Natural killer cell (primary cell): ENCODE results near the gene FBXL3. TPM values are rescaled to one million over a fixed set of nuclear protein-coding genes. Genes with fewer than 3 reads are reported as not detected.

Source experiments
- ATAC-seq, 3 donors: fragments of 150-1000 bp in 2 of 3; fragments of 200-7000 bp in 1 of 3; cut with Tn5 transposase; 1 replicate in 1 of 3; 2 replicates in 2 of 3; pipeline ENCODE4 v1.10.0; 2021; ENCODE audit warnings: mild to moderate bottlenecking in 2 of 3, moderate library complexity in 2 of 3
- DNase-seq, 2 donors: peaks; one replicate each; pipeline versions ENCODE4 v3.0.0 to v3.0.0-alpha.2; 2013 to 2021; ENCODE audit warnings: mixed read lengths in 1 of 2
- H3K27ac ChIP-seq: one replicate; pipeline ENCODE4 v1.5.1; 2013; ENCODE audit warnings: mild to moderate bottlenecking, low read length
- H3K27me3 ChIP-seq: one replicate; pipeline ENCODE4 v1.6.1; 2013; ENCODE audit warnings: low read length; ENCODE audit not compliant: control insufficient read depth, insufficient read depth
- H3K36me3 ChIP-seq: one replicate; pipeline ENCODE4 v1.6.1; 2013; ENCODE audit warnings: low read length; ENCODE audit not compliant: control insufficient read depth, insufficient read depth
- H3K4me1 ChIP-seq: one replicate; pipeline ENCODE4 v1.6.1; 2013; ENCODE audit warnings: low read length; ENCODE audit not compliant: control insufficient read depth, insufficient read depth
- H3K4me3 ChIP-seq: one replicate; pipeline ENCODE4 v1.5.1; 2013; ENCODE audit warnings: low read length
- H3K9me3 ChIP-seq: one replicate; pipeline ENCODE4 v1.6.1; 2013; ENCODE audit warnings: low read length; ENCODE audit not compliant: control insufficient read depth, insufficient read depth
- H3K27ac Mint-ChIP-seq, 2 donors: one replicate each; pipeline ENCODE4 v1.8.0; 2022; ENCODE audit warnings: mild to moderate bottlenecking in 2 of 2, mixed read lengths in 2 of 2, moderate library complexity in 1 of 2
- H3K27me3 Mint-ChIP-seq, 2 donors: one replicate each; pipeline ENCODE4 v1.8.0; 2022; ENCODE audit warnings: low read depth in 2 of 2, mixed read lengths in 2 of 2
- H3K36me3 Mint-ChIP-seq: one replicate; pipeline ENCODE4 v1.8.0; 2022; ENCODE audit warnings: mixed read lengths
- H3K4me1 Mint-ChIP-seq, 2 donors: one replicate each; pipeline ENCODE4 v1.8.0; 2022; ENCODE audit warnings: mixed read lengths in 2 of 2
- H3K4me3 Mint-ChIP-seq: one replicate; pipeline ENCODE4 v1.8.0; 2022; ENCODE audit warnings: mild to moderate bottlenecking, moderate library complexity, mixed read lengths
- H3K9me3 Mint-ChIP-seq, 2 donors: one replicate each; pipeline ENCODE4 v1.8.0; 2022; ENCODE audit warnings: mixed read lengths in 2 of 2
- WGBS: methylation state at CpG from one replicate; pipeline ENCODE4 v1.1.7; 2013; ENCODE audit warnings: missing lambda C conversion rate; ENCODE audit not compliant: insufficient coverage; 5-methylcytosine and 5-hydroxymethylcytosine counted together
- intact Hi-C: fragments of 100-400 bp; cut with micrococcal nuclease; formaldehyde crosslinking; loops from one replicate; pipeline ENCODE4 v1.14.2; 2022
- total RNA-seq, 4 donors: library from RNA; stranded (reverse); fragments of 120-200 nt in 1 of 4; gene quantifications; one replicate each; pipeline versions ENCODE4 v1.2.3 to v1.2.4, GENCODE V29; 2013 to 2022
- TF ChIP-seq, protein P1 (sequence below): fragments of 200-600 bp; IDR thresholded peaks from one replicate; pipeline ENCODE4 v1.8.0; 2022; ENCODE audit warnings: antibody characterized with exemption

FBXL3 gene
- total RNA-seq, 3 donors from 2014 or later (not counting 1 experiment from before 2014, with no cell fraction given) = 57.1 to 61.9 (median 58.0) TPM

GRCh38 chr13:77062097-77062496 is 35.1 kb upstream of the FBXL3 start:
- Mint-ChIP-seq H3K4me1 (peaks cover 0 to 5% of the 10 kb centered on the region in 2 donors), H3K36me3 (peaks cover 24% of the 10 kb centered on the region)
- H3K36me3 ChIP-seq = peaks cover 82% of the 10 kb centered on the region

DNA sequence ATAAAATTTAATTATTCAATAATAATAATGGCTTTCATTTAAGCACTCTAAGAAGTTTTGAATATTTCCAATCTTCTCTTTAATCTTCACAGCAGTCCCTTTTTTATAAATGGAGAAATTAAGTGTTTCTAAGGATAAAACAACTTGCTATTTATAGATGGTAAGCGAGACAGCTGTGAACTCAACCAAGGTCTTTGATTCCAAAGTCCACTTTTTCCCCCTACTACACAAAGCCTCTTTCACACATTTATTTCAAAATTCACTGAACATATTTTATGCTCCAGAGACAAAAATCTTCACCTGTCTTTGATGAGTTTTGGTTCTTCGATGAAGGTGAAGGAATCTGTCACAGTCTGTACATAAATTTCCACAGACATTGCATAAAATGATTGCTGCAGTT is 34.4 kb upstream of the FBXL3 start:
- WGBS = 96% methylated on average over 2 of the region's 2 CpGs
- no peak overlapping the region for H3K27ac Mint-ChIP-seq
- Histone ChIP-seq H3K4me1 (no peaks in the 10 kb centered on the region), H3K9me3 (no peaks in the 10 kb centered on the region), H3K27ac (no peak overlapping the region), H3K4me3 (no peak overlapping the region), H3K27me3 (no peaks in the 10 kb centered on the region), H3K36me3 (peaks cover 83% of the 10 kb centered on the region)
- peaks cover 30% of the 10 kb centered on the region for H3K36me3 Mint-ChIP-seq
- TF ChIP-seq, protein P1, sequence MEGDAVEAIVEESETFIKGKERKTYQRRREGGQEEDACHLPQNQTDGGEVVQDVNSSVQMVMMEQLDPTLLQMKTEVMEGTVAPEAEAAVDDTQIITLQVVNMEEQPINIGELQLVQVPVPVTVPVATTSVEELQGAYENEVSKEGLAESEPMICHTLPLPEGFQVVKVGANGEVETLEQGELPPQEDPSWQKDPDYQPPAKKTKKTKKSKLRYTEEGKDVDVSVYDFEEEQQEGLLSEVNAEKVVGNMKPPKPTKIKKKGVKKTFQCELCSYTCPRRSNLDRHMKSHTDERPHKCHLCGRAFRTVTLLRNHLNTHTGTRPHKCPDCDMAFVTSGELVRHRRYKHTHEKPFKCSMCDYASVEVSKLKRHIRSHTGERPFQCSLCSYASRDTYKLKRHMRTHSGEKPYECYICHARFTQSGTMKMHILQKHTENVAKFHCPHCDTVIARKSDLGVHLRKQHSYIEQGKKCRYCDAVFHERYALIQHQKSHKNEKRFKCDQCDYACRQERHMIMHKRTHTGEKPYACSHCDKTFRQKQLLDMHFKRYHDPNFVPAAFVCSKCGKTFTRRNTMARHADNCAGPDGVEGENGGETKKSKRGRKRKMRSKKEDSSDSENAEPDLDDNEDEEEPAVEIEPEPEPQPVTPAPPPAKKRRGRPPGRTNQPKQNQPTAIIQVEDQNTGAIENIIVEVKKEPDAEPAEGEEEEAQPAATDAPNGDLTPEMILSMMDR = no peak
- H3K27me3 Mint-ChIP-seq = no peaks in the 10 kb centered on the region
- DNase-seq (no peak), ATAC-seq (no peak)
- peaks cover 0 to 5% of the 10 kb centered on the region in 2 donors for H3K4me1 Mint-ChIP-seq
- intact Hi-C loops = no loop called here
- H3K4me3 Mint-ChIP-seq = no peak overlapping the region
- no peaks in the 10 kb centered on the region for H3K9me3 Mint-ChIP-seq

More at GRCh38 chr13:77062097-77062496, 35.1 kb upstream of the FBXL3 start:
- no peak overlapping the region for H3K4me3 Mint-ChIP-seq
- no peaks in the 10 kb centered on the region for H3K4me1 ChIP-seq
- H3K27ac ChIP-seq = no peak overlapping the region
- no peak overlapping the region for H3K4me3 ChIP-seq
- TF ChIP-seq, protein P1 = no peak
- DNase-seq (no peak), ATAC-seq (no peak)
- intact Hi-C loops = no loop called here
- H3K27ac Mint-ChIP-seq = no peak overlapping the region
- no peaks in the 10 kb centered on the region for H3K9me3 Mint-ChIP-seq
- no peaks in the 10 kb centered on the region for H3K27me3 Mint-ChIP-seq
- no CpG with 5 or more reads among the region's 1 CpG for WGBS
- no peaks in the 10 kb centered on the region for H3K27me3 ChIP-seq
- no peaks in the 10 kb centered on the region for H3K9me3 ChIP-seq

GRCh38 chr13:77056886-77057285 is 29.9 kb upstream of the FBXL3 start:
- intact Hi-C loops = no loop called here
- Histone ChIP-seq H3K27me3 (no peaks in the 10 kb centered on the region), H3K4me1 (no peaks in the 10 kb centered on the region), H3K4me3 (no peak overlapping the region), H3K27ac (no peak overlapping the region), H3K36me3 (peaks cover 86% of the 10 kb centered on the region), H3K9me3 (no peaks in the 10 kb centered on the region)
- no peak for DNase-seq
- WGBS = 100% methylated on average over 3 of the region's 3 CpGs
- no peak for ATAC-seq
- Mint-ChIP-seq H3K27ac (no peak overlapping the region), H3K4me3 (no peak overlapping the region), H3K27me3 (no peaks in the 10 kb centered on the region), H3K4me1 (peaks cover 0 to 6% of the 10 kb centered on the region in 2 donors), H3K36me3 (peaks cover 26% of the 10 kb centered on the region), H3K9me3 (no peaks in the 10 kb centered on the region)
- TF ChIP-seq, protein P1 = no peak

- Mint-ChIP-seq H3K27ac (no peak overlapping the region), H3K4me3 (no peak overlapping the region), H3K27me3 (no peaks in the 10 kb centered on the region), H3K9me3 (no peaks in the 10 kb centered on the region), H3K4me1 (peaks cover 0 to 6% of the 10 kb centered on the region in 2 donors), H3K36me3 (peaks cover 22% of the 10 kb centered on the region)
- Histone ChIP-seq H3K4me3 (no peak overlapping the region), H3K36me3 (peaks cover 87% of the 10 kb centered on the region), H3K4me1 (no peaks in the 10 kb centered on the region), H3K27me3 (no peaks in the 10 kb centered on the region), H3K9me3 (no peaks in the 10 kb centered on the region), H3K27ac (no peak overlapping the region)
- TF ChIP-seq, protein P1 = no peak
- intact Hi-C loops = no loop called here
- 100% methylated on average over 3 of the region's 3 CpGs for WGBS
- no peak for ATAC-seq
- no peak for DNase-seq
Measured at GRCh38 chr13:77056382-77056781, 29.4 kb upstream of the FBXL3 start.
